Thyroid gland (tissue), 4 donors: Measurements from ENCODE around the gene ZFYVE1.

Experiments used
- POLR2A ChIP-seq, 2 donors: fragments of 450-650 bp; IDR thresholded peaks; one replicate each; pipeline ENCODE4 v1.6.1; 2017; ENCODE audit warnings: antibody characterized with exemption in 2 of 2, mild to moderate bottlenecking in 2 of 2, moderate library complexity in 1 of 2
- TF ChIP-seq, protein P1 (sequence below), 6 experiments: fragments of 200-600 bp in 3 of 6; fragments of 450-650 bp in 3 of 6; sonication (generic) in 3 of 6; IDR thresholded peaks; one replicate each; pipeline ENCODE4 v1.5.1; 2016 to 2019; ENCODE audit warnings: antibody characterized with exemption in 6 of 6, mild to moderate bottlenecking in 2 of 6, inconsistent platforms in 1 of 6, moderate library complexity in 1 of 6

DNA sequence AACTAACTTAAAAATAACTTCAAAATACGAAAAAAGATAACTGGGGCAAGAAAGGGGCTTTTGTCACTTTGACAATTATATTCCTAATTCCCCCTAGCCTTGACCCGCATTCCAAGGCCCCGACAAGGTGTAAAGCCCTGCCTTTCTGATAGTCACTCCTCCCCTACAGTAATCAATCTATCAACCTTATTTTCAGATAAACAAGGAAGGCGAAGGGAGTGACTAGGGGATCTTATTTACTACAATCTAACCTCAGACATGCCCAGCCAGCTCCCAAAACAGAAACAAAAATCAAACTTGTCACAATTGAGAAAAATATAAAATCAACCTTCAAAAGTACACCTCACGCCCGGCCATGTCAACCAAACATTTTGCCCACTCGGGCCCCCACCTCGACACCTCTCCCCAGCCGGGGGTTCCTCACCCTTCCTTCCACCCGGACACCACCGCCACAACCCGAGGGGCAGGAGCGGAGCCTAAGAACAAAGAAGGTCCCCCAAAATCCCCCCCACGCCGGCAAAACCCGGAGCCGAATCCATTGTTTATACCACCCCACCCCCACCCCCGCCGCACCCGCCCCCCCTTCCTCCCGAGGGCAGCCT, 562 bp downstream of the ZFYVE1 start:
- TF ChIP-seq, protein P1, sequence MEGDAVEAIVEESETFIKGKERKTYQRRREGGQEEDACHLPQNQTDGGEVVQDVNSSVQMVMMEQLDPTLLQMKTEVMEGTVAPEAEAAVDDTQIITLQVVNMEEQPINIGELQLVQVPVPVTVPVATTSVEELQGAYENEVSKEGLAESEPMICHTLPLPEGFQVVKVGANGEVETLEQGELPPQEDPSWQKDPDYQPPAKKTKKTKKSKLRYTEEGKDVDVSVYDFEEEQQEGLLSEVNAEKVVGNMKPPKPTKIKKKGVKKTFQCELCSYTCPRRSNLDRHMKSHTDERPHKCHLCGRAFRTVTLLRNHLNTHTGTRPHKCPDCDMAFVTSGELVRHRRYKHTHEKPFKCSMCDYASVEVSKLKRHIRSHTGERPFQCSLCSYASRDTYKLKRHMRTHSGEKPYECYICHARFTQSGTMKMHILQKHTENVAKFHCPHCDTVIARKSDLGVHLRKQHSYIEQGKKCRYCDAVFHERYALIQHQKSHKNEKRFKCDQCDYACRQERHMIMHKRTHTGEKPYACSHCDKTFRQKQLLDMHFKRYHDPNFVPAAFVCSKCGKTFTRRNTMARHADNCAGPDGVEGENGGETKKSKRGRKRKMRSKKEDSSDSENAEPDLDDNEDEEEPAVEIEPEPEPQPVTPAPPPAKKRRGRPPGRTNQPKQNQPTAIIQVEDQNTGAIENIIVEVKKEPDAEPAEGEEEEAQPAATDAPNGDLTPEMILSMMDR (IDR thresholded peaks at IDR 0.05), result no peak
- no peak for TF ChIP-seq POLR2A (IDR thresholded peaks at IDR 0.05)
